ENCODE measurements around the gene OR6J1.
"Not testable (repeated sequence)": the region's sequence is repeated elsewhere in the genome, so short reads cannot be mapped to it uniquely, and the experiment has no call there.

The OR6J1 gene

GRCh38 chr14:22644305-22644635 lies at the start of gene OR6J1:
TSS of gene OR6J1 (minus strand) at chr14:22644352. CDS start at chr14:22634811, 9,541 bp downstream.
- DNase-seq = no peak

GRCh38 chr14:22692194-22692593 lies 48.0 kb upstream of the OR6J1 start:
- no peak for DNase-seq

GRCh38 chr14:22691171-22691570 lies 47.0 kb upstream of the OR6J1 start:
- DNase-seq = no peak

- peak; percentile 65 for DNase-seq
These were observed 45.0 kb upstream of the OR6J1 start for GRCh38 chr14:22689199-22689598.

GRCh38 chr14:22687969-22688368 lies 43.8 kb upstream of the OR6J1 start:
- DNase-seq = not testable (repeated sequence)

GRCh38 chr14:22686176-22686611 lies 42.0 kb upstream of the OR6J1 start:
- DNase-seq = not testable (repeated sequence)

- no peak for DNase-seq
These were observed 41.3 kb upstream of the OR6J1 start for GRCh38 chr14:22685467-22685866.

- DNase-seq = not testable (repeated sequence)
These were observed 39.3 kb upstream of the OR6J1 start for GRCh38 chr14:22683428-22683827.

- DNase-seq = no peak
These were observed 34.1 kb upstream of the OR6J1 start for GRCh38 chr14:22678221-22678620.

- DNase-seq = not testable (repeated sequence)
These were observed 33.4 kb upstream of the OR6J1 start for GRCh38 chr14:22677551-22677950.

- DNase-seq = peak; percentile 25
These were observed 27.5 kb upstream of the OR6J1 start for GRCh38 chr14:22671622-22672021.

GRCh38 chr14:22668863-22669262 lies 24.7 kb upstream of the OR6J1 start:
- DNase-seq = no peak

GRCh38 chr14:22668417-22668816 lies 24.3 kb upstream of the OR6J1 start:
- peak; percentile 41 for DNase-seq

GRCh38 chr14:22667881-22668280 lies 23.7 kb upstream of the OR6J1 start:
- DNase-seq = no peak

- no peak for DNase-seq
These were observed 22.2 kb upstream of the OR6J1 start for GRCh38 chr14:22666203-22666893.

GRCh38 chr14:22664261-22664660 lies 20.1 kb upstream of the OR6J1 start:
- no peak for DNase-seq

GRCh38 chr14:22660654-22661053 lies 16.5 kb upstream of the OR6J1 start:
- DNase-seq = no peak

GRCh38 chr14:22658946-22659345 lies 14.8 kb upstream of the OR6J1 start:
- DNase-seq = no peak

- DNase-seq = peak; percentile 27
These were observed 13.7 kb upstream of the OR6J1 start for GRCh38 chr14:22657861-22658260.

GRCh38 chr14:22656945-22657731 lies 13.0 kb upstream of the OR6J1 start:
- DNase-seq = no peak

GRCh38 chr14:22656226-22656625 lies 12.1 kb upstream of the OR6J1 start:
- no peak for DNase-seq

- DNase-seq = peak; percentile 55
These were observed 9.0 kb upstream of the OR6J1 start for GRCh38 chr14:22653012-22653621.

- DNase-seq = no peak
These were observed 7.4 kb upstream of the OR6J1 start for GRCh38 chr14:22651586-22651985.

GRCh38 chr14:22650960-22651521 lies 6.9 kb upstream of the OR6J1 start:
- DNase-seq = peak; percentile 44
